ENCODE data around the gene PACS2.
"Not testable (repeated sequence)": the region's sequence is repeated elsewhere in the genome, so short reads cannot be mapped to it uniquely, and the experiment has no call there.

DNA sequence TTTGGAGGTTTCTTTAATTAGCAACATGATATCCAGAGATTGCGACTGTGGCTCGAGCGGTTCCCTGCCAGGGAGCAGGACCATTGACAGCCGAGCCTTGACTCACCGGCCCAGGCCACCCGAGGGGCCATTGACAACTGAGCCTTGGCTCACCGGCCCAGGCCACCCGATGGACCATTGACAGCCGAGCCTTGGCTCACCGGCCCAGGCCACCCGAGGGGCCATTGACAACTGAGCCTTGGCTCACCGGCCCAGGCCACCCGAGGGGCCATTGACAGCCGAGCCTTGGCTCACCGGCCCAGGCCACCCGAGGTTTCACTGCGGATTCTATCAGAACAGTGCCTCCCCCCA is 13.1 kb downstream of the PACS2 start:
- TF ChIP-seq, protein P1, sequence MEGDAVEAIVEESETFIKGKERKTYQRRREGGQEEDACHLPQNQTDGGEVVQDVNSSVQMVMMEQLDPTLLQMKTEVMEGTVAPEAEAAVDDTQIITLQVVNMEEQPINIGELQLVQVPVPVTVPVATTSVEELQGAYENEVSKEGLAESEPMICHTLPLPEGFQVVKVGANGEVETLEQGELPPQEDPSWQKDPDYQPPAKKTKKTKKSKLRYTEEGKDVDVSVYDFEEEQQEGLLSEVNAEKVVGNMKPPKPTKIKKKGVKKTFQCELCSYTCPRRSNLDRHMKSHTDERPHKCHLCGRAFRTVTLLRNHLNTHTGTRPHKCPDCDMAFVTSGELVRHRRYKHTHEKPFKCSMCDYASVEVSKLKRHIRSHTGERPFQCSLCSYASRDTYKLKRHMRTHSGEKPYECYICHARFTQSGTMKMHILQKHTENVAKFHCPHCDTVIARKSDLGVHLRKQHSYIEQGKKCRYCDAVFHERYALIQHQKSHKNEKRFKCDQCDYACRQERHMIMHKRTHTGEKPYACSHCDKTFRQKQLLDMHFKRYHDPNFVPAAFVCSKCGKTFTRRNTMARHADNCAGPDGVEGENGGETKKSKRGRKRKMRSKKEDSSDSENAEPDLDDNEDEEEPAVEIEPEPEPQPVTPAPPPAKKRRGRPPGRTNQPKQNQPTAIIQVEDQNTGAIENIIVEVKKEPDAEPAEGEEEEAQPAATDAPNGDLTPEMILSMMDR (IDR thresholded peaks at IDR 0.05; ENCODE audit: low read depth, low read length), result not testable (repeated sequence)
- TF ChIP-seq MYC (IDR thresholded peaks at IDR 0.05; ENCODE audit: low read depth, low read length); POLR2A (IDR thresholded peaks at IDR 0.05; ENCODE audit: extremely low read depth, insufficient read length): not testable (repeated sequence)
